Thyroid gland (tissue), 4 donors: Measurements from ENCODE around the gene SPINK13.

Source experiments
- CTCF ChIP-seq, 6 experiments: fragments of 200-600 bp in 3 of 6; fragments of 450-650 bp in 3 of 6; sonication (generic) in 3 of 6; IDR thresholded peaks; one replicate each; pipeline ENCODE4 v1.5.1; 2016 to 2019; ENCODE audit warnings: antibody characterized with exemption in 6 of 6, mild to moderate bottlenecking in 2 of 6, inconsistent platforms in 1 of 6, moderate library complexity in 1 of 6
- POLR2A ChIP-seq, 2 donors: fragments of 450-650 bp; IDR thresholded peaks; one replicate each; pipeline ENCODE4 v1.6.1; 2017; ENCODE audit warnings: antibody characterized with exemption in 2 of 2, mild to moderate bottlenecking in 2 of 2, moderate library complexity in 1 of 2

- TF ChIP-seq CTCF (IDR thresholded peaks at IDR 0.05), result no peak
- TF ChIP-seq POLR2A (IDR thresholded peaks at IDR 0.05), result no peak
These were observed at the start of gene SPINK13 for GRCh38 chr5:148268566-148268965.
